ENCODE results near the gene YIPF5. TPM values are rescaled to one million over a fixed set of nuclear protein-coding genes. Genes with fewer than 3 reads are reported as not detected.

YIPF5 gene
- total RNA-seq, 1 donor from 2014 or later: 65.3 TPM

GRCh38 chr5:144201588-144201987 is 31.1 kb upstream of the YIPF5 start:
- Mint-ChIP-seq H3K27me3 (peaks cover 50% of the 10 kb centered on the region), H3K9me3 (no peaks in the 10 kb centered on the region), H3K4me3 (no peak overlapping the region), H3K4me1 (ENCODE audit: unreplicated experiment) (peaks cover 28% of the 10 kb centered on the region), H3K36me3 (no peaks in the 10 kb centered on the region), H3K27ac (no peak overlapping the region)
- TF ChIP-seq CTCF (conservative IDR thresholded peaks at IDR 0.05): no peak
- no peak for DNase-seq (ENCODE audit: extremely low spot score, unreplicated experiment)

- H3K27ac Mint-ChIP-seq: peak overlapping the region; percentile 84
- TF ChIP-seq CTCF (conservative IDR thresholded peaks at IDR 0.05): no peak
Observed at GRCh38 chr5:144198386-144198785, 27.9 kb upstream of the YIPF5 start.

GRCh38 chr5:144196612-144197011 is 26.2 kb upstream of the YIPF5 start:
- Mint-ChIP-seq H3K36me3 (no peaks in the 10 kb centered on the region), H3K27me3 (peaks cover 24% of the 10 kb centered on the region), H3K4me1 (ENCODE audit: unreplicated experiment) (peaks cover 14% of the 10 kb centered on the region), H3K27ac (no peak overlapping the region), H3K9me3 (no peaks in the 10 kb centered on the region), H3K4me3 (no peak overlapping the region)
- DNase-seq (ENCODE audit: extremely low spot score, unreplicated experiment): no peak
- TF ChIP-seq CTCF (conservative IDR thresholded peaks at IDR 0.05): peak; percentile 60

More at GRCh38 chr5:144198386-144198785, 27.9 kb upstream of the YIPF5 start:
- Mint-ChIP-seq H3K9me3 (no peaks in the 10 kb centered on the region), H3K27me3 (peaks cover 35% of the 10 kb centered on the region), H3K36me3 (no peaks in the 10 kb centered on the region), H3K4me3 (peak overlapping the region; percentile 3), H3K4me1 (ENCODE audit: unreplicated experiment) (peaks cover 20% of the 10 kb centered on the region)
- DNase-seq (ENCODE audit: extremely low spot score, unreplicated experiment): no peak

- no peak for TF ChIP-seq CTCF (conservative IDR thresholded peaks at IDR 0.05)
- H3K9me3 Mint-ChIP-seq: no peaks in the 10 kb centered on the region
Observed at GRCh38 chr5:144195448-144195847, 25.0 kb upstream of the YIPF5 start.

GRCh38 chr5:144194144-144194543 is 23.7 kb upstream of the YIPF5 start:
- no peak for TF ChIP-seq CTCF (conservative IDR thresholded peaks at IDR 0.05)
- Mint-ChIP-seq H3K27ac (no peak overlapping the region), H3K9me3 (no peaks in the 10 kb centered on the region), H3K4me1 (ENCODE audit: unreplicated experiment) (peaks cover 11% of the 10 kb centered on the region), H3K36me3 (no peaks in the 10 kb centered on the region), H3K27me3 (peaks cover 22% of the 10 kb centered on the region), H3K4me3 (no peak overlapping the region)
- no peak for DNase-seq (ENCODE audit: extremely low spot score, unreplicated experiment)

More at GRCh38 chr5:144195448-144195847, 25.0 kb upstream of the YIPF5 start:
- H3K27me3 Mint-ChIP-seq: peaks cover 19% of the 10 kb centered on the region
- no peaks in the 10 kb centered on the region for H3K36me3 Mint-ChIP-seq
- H3K4me3 Mint-ChIP-seq: no peak overlapping the region
- H3K27ac Mint-ChIP-seq: no peak overlapping the region
- peaks cover 14% of the 10 kb centered on the region for H3K4me1 Mint-ChIP-seq (ENCODE audit: unreplicated experiment)
- DNase-seq (ENCODE audit: extremely low spot score, unreplicated experiment): no peak

- H3K27ac Mint-ChIP-seq: no peak overlapping the region
- no peak overlapping the region for H3K4me3 Mint-ChIP-seq
- H3K9me3 Mint-ChIP-seq: no peaks in the 10 kb centered on the region
- peaks cover 10% of the 10 kb centered on the region for H3K4me1 Mint-ChIP-seq (ENCODE audit: unreplicated experiment)
- no peak for DNase-seq (ENCODE audit: extremely low spot score, unreplicated experiment)
- no peak for TF ChIP-seq CTCF (conservative IDR thresholded peaks at IDR 0.05)
- H3K27me3 Mint-ChIP-seq: peaks cover 18% of the 10 kb centered on the region
- no peaks in the 10 kb centered on the region for H3K36me3 Mint-ChIP-seq
Observed at GRCh38 chr5:144192661-144193060, 22.2 kb upstream of the YIPF5 start.
